WTC11 (cell line): ENCODE data around the gene MC3R. TPM values are rescaled to one million over a fixed set of nuclear protein-coding genes. Genes with fewer than 3 reads are reported as not detected.

ENCODE experiments used
- ATAC-seq: fragments of 200-7000 bp; cut with Tn5 transposase; 2 replicates; pipeline ENCODE4 v1.10.0; 2021; ENCODE audit warnings: mild to moderate bottlenecking, moderate library complexity
- CTCF ChIA-PET: fragments of 300-600 bp; sonication (Branson Sonifier 250); formaldehyde crosslinking; loops from one replicate; lab custom pipeline; 2021; ENCODE audit warnings: antibody characterized with exemption; lab: Charles Lee
- POLR2A ChIA-PET: fragments of 350-600 bp; sonication (Branson Sonifier 250); formaldehyde crosslinking; loops from one replicate; lab custom pipeline; 2021; ENCODE audit warnings: antibody characterized with exemption; lab: Charles Lee
- DNase-seq: peaks from one replicate; pipeline ENCODE4 v3.0.0; 2021; ENCODE audit warnings: low spot score
- H3K27ac Mint-ChIP-seq: 2 replicates; pipeline ENCODE4 v1.8.0; 2021; ENCODE audit warnings: mixed read lengths
- H3K27me3 Mint-ChIP-seq: 2 replicates; pipeline ENCODE4 v1.8.0; 2021; ENCODE audit warnings: low read depth, mild to moderate bottlenecking, moderate library complexity, mixed read lengths
- H3K36me3 Mint-ChIP-seq: 2 replicates; pipeline ENCODE4 v1.8.0; 2021; ENCODE audit warnings: mixed read lengths
- H3K4me1 Mint-ChIP-seq: 2 replicates; pipeline ENCODE4 v1.8.0; 2022; ENCODE audit warnings: mixed read lengths
- H3K4me3 Mint-ChIP-seq: 2 replicates; pipeline ENCODE4 v1.8.0; 2021; ENCODE audit warnings: mild to moderate bottlenecking, moderate library complexity, mixed read lengths
- H3K9me3 Mint-ChIP-seq: 2 replicates; pipeline ENCODE4 v1.8.0; 2021; ENCODE audit warnings: mixed read lengths
- ARID4B ChIP-seq: sonication (generic); formaldehyde crosslinking; IDR thresholded peaks from 2 replicates; pipeline ENCODE4 v1.8.0; 2023; ENCODE audit warnings: missing genetic modification reagents, mild to moderate bottlenecking, borderline replicate concordance
- E2F4 ChIP-seq: sonication (generic); formaldehyde crosslinking; IDR thresholded peaks from 2 replicates; pipeline ENCODE4 v1.8.1; 2022; ENCODE audit warnings: low read depth, mild to moderate bottlenecking, moderate library complexity, missing genetic modification reagents, borderline replicate concordance
- EMX1 ChIP-seq: fragments of 250-450 bp; sonication (Bioruptor Pico); IDR thresholded peaks from 2 replicates; pipeline ENCODE4 v1.8.0; 2021; ENCODE audit warnings: mild to moderate bottlenecking
- GRHL2 ChIP-seq: fragments of 250-450 bp; sonication (Bioruptor Pico); IDR thresholded peaks from 2 replicates; pipeline ENCODE4 v1.8.0; 2022; ENCODE audit warnings: mild to moderate bottlenecking, moderate library complexity; ENCODE audit not compliant: insufficient replicate concordance, severe bottlenecking
- IRF2 ChIP-seq: sonication (generic); formaldehyde crosslinking; IDR thresholded peaks from 2 replicates; pipeline ENCODE4 v1.8.0; 2022; ENCODE audit warnings: low read depth, missing genetic modification reagents, borderline replicate concordance
- JAZF1 ChIP-seq: fragments of 250-450 bp; sonication (Bioruptor Pico); IDR thresholded peaks from 2 replicates; pipeline ENCODE4 v1.9.0; 2021; ENCODE audit warnings: moderate library complexity, mild to moderate bottlenecking, inconsistent platforms
- NFYB ChIP-seq: sonication (generic); formaldehyde crosslinking; conservative IDR thresholded peaks from 2 replicates; pipeline ENCODE4 v1.8.0; 2022; ENCODE audit warnings: low read depth, missing genetic modification reagents
- PRDM15 ChIP-seq: sonication (generic); formaldehyde crosslinking; IDR thresholded peaks from 2 replicates; pipeline ENCODE4 v1.8.0; 2022; ENCODE audit warnings: missing genetic modification reagents
- SMAD3 ChIP-seq: sonication (generic); formaldehyde crosslinking; IDR thresholded peaks from 2 replicates; pipeline ENCODE4 v1.8.0; 2022; ENCODE audit warnings: missing genetic modification reagents, mild to moderate bottlenecking, borderline replicate concordance
- SP1 ChIP-seq: sonication (generic); formaldehyde crosslinking; conservative IDR thresholded peaks from 2 replicates; pipeline ENCODE4 v1.8.1; 2022; ENCODE audit warnings: missing genetic modification reagents
- ZNF138 ChIP-seq: sonication (generic); formaldehyde crosslinking; conservative IDR thresholded peaks from 2 replicates; pipeline ENCODE4 v1.8.1; 2022; ENCODE audit warnings: mild to moderate bottlenecking, moderate library complexity, missing genetic modification reagents
- ZNF219 ChIP-seq: sonication (generic); formaldehyde crosslinking; IDR thresholded peaks from 2 replicates; pipeline ENCODE4 v1.8.0; 2023; ENCODE audit warnings: missing genetic modification reagents, mild to moderate bottlenecking, borderline replicate concordance
- ZNF263 ChIP-seq: sonication (generic); formaldehyde crosslinking; IDR thresholded peaks from 2 replicates; pipeline ENCODE4 v1.8.1; 2022; ENCODE audit warnings: low read depth, mild to moderate bottlenecking, moderate library complexity, missing genetic modification reagents
- ZNF512 ChIP-seq: sonication (generic); formaldehyde crosslinking; IDR thresholded peaks from 2 replicates; pipeline ENCODE4 v1.8.1; 2022; ENCODE audit warnings: missing genetic modification reagents, borderline replicate concordance
- ZNF532 ChIP-seq: fragments of 250-450 bp; sonication (Bioruptor Pico); IDR thresholded peaks from 2 replicates; pipeline ENCODE4 v1.9.0; 2021; ENCODE audit warnings: mild to moderate bottlenecking, borderline replicate concordance
- total RNA-seq: library from RNA; stranded (reverse); gene quantifications from 3 replicates; pipeline ENCODE4 v1.2.3, GENCODE V29; 2021
- TF ChIP-seq, protein P1 (sequence below): sonication (generic); formaldehyde crosslinking; IDR thresholded peaks from 2 replicates; pipeline ENCODE4 v1.8.1; 2022; ENCODE audit warnings: low read depth, missing genetic modification reagents, borderline replicate concordance
- TF ChIP-seq, protein P2 (sequence below): sonication (generic); formaldehyde crosslinking; IDR thresholded peaks from 2 replicates; pipeline ENCODE4 v1.8.0; 2023; ENCODE audit warnings: missing genetic modification reagents

The MC3R gene
- total RNA-seq, 1 experiment from 2014 or later, result not detected

DNA sequence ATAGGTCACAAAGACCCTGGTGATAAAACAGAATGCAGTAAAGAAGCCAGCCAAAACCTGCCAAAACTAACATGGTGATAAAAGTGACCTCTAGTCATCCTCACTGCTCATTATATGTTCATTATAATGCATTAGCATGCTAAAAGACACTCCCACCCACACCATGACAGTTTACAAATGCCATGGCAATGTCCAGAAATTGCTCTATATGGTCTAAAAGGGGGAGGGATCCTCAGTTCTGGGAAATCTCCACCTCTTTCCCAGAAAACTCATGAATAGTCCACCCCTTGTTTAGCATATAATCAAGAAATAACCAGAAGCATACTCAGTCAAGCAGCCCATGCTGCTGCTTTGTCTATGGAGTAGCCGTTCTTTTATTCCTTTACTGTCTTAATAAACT lies 40.4 kb upstream of the MC3R start:
- ChIA-PET CTCF (no interaction called here), POLR2A (no interaction called here)
- Mint-ChIP-seq H3K4me3 (no peak overlapping the region), H3K27ac (no peak overlapping the region), H3K27me3 (peaks cover 5% of the 10 kb centered on the region; the same call in 1 of the 2 replicates), H3K36me3 (peaks cover 75% of the 10 kb centered on the region), H3K9me3 (peaks cover 88% of the 10 kb centered on the region), H3K4me1 (no peaks in the 10 kb centered on the region)
- DNase-seq (no peak), ATAC-seq (no peak)
- TF ChIP-seq SP1 (CRISPR knock-in tag) (no peak), GRHL2 (CRISPR knock-in tag) (no peak), PRDM15 (CRISPR knock-in tag) (no peak), JAZF1 (CRISPR knock-in tag) (no peak), E2F4 (CRISPR knock-in tag) (no peak), ZNF512 (CRISPR knock-in tag) (no peak), ARID4B (CRISPR knock-in tag) (no peak), NFYB (CRISPR knock-in tag) (no peak), IRF2 (CRISPR knock-in tag) (no peak), EMX1 (CRISPR knock-in tag) (no peak), ZNF138 (no peak), ZNF263 (CRISPR knock-in tag) (no peak), ZNF219 (CRISPR knock-in tag) (no peak), SMAD3 (no peak), ZNF532 (CRISPR knock-in tag) (no peak)
- TF ChIP-seq, protein P1, sequence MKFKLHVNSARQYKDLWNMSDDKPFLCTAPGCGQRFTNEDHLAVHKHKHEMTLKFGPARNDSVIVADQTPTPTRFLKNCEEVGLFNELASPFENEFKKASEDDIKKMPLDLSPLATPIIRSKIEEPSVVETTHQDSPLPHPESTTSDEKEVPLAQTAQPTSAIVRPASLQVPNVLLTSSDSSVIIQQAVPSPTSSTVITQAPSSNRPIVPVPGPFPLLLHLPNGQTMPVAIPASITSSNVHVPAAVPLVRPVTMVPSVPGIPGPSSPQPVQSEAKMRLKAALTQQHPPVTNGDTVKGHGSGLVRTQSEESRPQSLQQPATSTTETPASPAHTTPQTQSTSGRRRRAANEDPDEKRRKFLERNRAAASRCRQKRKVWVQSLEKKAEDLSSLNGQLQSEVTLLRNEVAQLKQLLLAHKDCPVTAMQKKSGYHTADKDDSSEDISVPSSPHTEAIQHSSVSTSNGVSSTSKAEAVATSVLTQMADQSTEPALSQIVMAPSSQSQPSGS (CRISPR knock-in tag), result no peak
- TF ChIP-seq, protein P2, sequence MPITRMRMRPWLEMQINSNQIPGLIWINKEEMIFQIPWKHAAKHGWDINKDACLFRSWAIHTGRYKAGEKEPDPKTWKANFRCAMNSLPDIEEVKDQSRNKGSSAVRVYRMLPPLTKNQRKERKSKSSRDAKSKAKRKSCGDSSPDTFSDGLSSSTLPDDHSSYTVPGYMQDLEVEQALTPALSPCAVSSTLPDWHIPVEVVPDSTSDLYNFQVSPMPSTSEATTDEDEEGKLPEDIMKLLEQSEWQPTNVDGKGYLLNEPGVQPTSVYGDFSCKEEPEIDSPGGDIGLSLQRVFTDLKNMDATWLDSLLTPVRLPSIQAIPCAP (CRISPR knock-in tag), result no peak
